ENCODE measurements around the gene EFHD1.

GRCh38 chr2:232653441-232653840 is 20.0 kb downstream of the EFHD1 start:
- TF ChIP-seq CTCF (IDR thresholded peaks at IDR 0.05) (no peak), EZH2 (IDR thresholded peaks at IDR 0.05; ENCODE audit: borderline replicate concordance, insufficient read depth, low read depth, low read length, poor library complexity, severe bottlenecking) (no peak)
